ENCODE measurements around the gene ATP6V0C.

- TF ChIP-seq CTCF (IDR thresholded peaks at IDR 0.05) (no peak), POLR2A (IDR thresholded peaks at IDR 0.05) (no peak)
These were observed 46.1 kb upstream of the ATP6V0C start for GRCh38 chr16:2467528-2468232.
